NCI-H1105 treated with DMSO at 0.1 percent for 48 hours (cell line): ENCODE measurements around the gene MRPS23.

Experiments
- DNase-seq: peaks from one replicate; lab custom pipeline; 2025; lab: John Stamatoyannopoulos, UW

The MRPS23 gene

DNA sequence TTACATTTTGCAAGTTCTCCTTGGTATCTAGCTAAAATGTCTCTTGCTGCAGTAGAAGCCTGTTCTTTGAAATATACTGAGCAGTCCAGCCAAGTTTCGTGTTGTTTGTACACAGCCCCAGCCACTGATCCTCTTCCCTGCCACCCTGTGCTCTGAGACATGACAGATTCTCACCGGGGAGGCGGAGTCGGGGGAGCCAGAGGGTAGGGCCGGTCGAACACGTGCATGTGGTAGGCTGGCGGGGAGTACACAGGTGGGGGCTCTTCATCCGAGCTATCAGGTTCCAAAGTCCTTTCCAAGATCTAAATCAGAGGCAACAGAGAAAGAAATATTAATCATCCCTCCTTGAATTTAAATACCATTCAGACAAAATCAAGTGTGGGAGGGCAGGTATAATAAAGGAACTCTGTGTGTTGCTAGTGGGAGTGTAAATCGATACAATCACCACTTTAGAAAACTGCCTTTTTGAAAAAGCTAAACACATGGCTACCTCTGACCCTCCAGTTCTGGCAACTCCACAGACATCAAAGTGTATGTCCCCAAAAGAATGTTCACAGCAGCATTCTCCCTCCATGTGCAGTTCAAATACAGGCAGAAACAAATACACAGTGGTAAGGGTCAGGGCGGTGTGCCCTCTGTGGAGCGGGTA, 29.7 kb upstream of the MRPS23 start:
- DNase-seq = no peak

DNA sequence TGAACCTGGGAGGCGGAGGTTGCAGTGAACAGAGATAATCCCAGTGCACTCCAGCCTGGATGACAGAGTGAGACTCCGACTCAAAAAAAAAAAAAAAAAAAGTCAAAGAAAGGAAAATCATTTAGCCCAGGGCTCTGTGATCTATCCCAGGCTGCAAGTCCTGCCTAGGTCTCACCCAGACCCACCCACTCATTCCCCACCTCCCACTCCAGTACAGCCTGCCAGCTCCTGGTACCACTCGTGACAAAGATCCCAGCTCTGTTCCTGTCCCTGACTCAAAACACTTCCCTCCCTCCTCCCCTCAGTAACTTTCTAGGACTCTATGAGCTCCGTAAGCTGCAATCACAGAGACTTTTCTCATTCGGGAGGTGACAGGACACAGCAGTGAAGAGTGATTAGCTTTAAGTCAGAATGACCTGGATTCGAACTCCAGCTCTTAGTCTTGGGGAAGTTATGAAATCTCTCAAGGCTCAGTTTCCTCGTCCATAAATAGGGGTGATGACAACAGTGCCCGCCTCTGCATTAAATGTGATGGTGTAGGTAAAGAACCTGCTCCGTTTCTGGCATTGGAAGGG, 28.0 kb upstream of the MRPS23 start:
- no peak for DNase-seq

DNA sequence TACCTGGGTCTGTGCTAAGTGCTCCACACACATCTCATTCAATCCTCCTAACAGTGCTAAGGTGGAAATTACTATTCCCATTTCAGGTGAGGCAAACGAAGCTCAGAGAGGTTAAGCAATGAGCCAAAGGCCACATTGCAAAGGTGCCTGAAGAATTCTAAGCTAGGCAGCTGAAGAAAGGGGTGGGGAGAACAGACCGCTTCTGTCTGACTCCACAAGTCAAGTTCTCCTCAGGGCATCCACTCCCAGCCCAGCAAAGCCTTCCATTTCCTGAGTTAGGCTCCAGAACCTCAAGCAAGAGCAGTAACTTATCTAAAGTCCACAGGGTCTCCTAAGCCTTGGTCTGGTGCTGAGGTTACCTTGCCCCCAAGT, 27.0 kb upstream of the MRPS23 start:
- no peak for DNase-seq

DNA sequence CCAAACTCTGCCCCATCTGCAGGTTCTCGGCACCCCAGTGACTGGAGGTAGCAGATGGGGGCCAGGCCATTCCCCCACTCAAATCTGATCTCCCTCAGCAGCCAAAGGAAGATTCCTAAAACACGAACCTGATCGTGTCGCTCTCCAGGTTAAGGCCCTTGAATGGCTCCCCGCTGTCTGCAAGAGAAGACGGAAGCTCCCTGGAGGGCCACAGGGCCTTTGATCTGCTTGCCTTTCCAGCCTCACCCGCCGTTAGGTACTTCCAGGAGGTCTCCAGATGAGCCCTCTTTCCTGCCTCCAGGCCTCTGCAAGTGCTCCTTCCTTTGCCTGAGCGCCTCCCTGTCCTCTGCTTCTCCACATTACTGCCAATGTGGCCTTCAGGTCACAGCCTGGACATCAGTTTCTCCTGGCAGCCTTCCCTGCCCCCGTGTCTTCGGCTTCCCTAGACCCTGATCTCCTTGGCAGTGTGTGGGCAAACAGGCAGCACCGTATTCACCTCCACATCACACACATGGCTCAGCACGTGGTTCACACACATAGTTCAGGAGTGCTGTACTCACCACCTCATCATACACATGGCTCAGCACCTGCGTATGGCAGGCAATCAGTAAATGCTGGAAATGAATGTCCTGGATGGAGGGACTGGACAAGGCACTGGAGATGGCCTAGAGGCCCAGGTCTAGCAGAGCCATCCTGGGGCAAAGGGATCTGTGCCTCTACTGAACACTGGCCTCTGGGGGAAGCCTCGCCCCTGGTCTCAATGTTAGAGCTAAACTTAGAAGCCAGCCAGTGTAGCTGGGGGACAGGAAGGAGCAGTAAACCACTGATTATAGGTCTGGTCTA, 26.4 kb upstream of the MRPS23 start:
- DNase-seq = no peak

DNA sequence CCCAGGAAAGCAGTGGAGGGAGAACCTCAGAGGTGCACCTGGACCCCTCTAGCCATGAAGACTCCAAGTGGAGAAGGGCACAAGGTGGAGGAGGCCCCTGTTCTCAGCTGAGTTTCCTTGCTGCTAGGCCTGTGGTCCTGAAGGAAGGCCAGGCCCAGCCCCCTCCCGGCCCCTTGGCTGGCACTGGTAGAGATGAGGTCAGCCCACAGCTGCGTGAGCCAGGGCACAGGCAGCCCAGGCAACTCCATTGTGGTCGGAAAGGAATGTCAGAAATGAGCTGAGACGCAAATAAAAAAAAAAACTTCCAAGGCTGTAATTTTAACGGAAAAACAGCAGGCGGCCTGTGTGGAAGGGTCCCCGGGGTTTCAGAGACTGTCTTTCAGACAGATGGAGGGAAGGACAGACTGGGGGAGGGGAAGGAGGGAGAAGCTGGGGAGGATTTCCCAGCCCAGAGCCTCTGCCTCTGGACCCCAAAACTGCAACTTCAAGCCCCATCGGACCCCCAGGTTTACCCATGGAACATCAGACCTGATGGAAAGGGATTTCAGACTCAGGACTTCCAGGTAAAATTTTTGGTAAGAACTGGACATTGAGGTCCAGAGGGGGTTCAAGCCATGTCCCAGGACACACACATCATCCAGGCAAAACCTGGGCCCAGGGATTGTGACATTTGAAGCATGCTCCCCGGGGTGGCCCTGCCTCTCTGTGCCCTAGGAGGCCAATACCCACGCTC, 25.6 kb upstream of the MRPS23 start:
- DNase-seq = peak; percentile 40

DNA sequence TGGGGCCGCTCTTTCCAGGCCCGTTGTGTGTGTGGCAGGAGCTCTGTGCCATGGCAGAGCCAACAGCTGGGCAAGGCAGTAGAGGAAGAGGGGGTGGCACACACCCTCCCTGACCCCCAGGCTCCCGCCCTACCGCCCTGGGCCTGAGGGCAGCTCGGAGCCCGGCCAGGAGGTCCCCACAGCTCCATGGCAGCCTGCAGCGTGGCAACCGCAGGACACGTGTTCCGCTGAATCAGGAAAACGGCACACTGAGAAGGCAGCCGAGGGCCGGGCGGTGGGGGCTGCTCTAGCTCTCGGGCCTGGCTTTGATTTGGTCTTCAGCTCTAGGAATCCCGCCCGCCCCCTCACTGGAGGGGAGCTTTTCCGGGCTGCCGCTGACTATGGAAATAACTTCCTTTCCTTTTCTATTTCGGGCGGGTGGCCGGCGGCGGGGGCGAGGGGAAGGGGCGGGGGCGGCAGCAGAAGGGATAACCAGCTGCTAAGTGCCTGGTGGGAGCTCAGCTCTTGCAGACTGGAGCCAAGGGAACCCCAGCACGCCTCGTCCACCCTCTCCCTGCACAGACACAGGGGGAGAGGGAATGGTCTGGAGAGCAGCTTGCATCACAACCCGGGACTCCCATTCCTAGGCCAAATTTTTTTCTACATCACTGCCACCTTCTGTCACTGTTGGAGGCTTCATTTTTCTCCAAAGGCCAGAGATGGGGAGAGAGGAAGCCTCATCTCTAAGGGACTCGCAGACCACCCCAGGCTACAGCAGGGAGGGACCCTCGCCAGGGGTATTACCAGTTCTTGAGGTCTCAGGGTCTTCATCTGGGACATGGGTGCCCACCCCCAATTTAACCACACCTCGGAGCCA, 24.8 kb upstream of the MRPS23 start:
- DNase-seq = no peak

DNA sequence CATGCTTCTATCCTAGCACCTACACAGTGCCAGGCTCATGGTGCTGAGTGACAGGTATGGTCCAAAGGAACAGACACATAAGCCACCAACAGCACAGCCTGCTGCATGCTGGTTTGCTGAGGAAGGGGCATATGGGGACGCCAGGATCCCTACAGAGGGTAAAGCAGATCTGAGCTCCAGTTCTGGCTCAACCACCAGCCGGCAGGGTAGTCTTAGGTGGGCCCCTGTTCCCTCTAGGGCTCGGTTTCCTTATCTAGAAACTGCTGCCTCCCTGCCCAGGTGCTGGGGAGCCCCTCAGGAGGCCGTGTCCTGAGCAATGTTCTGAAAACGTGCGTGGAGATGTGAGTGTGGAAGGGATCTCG, 24.2 kb upstream of the MRPS23 start:
- DNase-seq = no peak

DNA sequence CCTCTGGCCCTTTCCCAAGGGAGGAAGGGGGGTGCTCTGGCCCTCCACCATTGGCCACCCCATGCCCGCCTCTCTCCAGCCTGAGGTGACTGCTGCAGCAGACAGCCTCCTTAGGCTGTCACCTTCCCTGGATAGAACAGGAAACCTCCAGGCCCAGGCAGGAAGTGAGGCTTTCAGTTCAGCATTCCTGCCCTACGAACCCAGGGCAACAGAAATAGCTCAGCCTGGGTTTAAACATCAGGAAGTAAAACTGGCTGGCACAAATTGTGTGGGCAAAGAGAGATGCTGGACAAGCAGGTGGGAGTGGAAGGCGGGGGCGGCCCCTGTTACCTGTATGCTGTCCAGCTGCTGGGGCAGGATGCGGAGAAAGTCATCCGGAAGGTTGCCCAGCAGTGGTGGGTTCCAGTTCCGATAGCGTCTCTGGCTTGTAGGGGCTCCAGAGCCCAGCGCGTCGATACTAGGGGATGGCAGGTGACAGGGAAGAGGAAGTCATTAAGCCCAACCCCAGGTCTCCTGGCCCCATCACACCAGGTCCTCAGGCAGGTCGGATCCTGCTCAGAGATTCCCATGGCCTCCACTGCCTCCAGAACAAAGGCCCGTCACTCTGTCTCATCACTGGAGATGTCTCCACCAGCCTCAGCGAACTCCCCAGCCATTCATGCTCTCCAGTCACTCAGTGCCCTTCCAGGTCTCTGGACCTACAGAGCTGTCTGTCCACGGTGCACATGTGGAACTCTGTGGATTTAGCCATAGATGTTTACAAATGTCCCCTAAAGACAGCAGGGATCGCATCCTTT, 23.6 kb upstream of the MRPS23 start:
- DNase-seq = no peak

DNA sequence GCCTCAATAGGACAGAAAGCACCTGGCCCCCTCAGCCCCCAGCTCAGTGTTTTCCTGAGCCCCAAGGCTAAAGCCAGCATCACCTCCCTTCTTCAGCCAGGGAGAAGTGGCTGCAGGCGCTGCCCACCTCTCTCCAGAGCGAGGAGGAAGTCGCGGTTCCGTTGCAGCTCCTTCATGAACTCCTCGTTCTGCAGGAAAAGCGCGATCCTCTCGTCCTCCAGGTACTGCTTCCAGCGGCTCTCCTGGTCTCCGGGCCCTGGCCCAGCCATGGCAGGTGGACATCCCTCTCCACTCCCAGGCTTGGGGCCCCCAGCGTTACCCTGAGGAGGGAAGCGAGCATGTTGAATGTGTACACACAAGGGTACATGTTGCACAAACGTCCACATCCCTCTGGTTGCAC, 22.7 kb upstream of the MRPS23 start:
- DNase-seq = no peak

DNA sequence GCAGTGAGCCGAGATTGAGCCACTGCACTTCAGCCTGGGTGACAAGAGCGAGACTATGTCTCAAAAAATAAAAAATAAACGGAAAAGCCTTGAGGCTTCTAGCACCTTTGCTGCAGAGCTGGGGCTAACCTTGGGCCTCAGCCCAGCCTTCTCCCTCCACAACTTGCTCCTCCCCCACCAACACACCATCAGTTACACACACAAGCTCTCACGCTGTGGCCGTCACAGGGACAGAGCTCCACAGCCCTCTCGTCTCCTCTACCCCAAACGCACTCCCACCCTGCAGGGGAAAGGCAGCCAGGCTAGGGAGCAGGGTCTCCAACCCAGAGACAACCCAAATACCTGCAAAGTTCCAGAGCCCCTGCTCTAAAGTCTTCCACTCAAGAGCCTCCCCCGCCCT, 22.0 kb upstream of the MRPS23 start:
- DNase-seq = no peak

DNA sequence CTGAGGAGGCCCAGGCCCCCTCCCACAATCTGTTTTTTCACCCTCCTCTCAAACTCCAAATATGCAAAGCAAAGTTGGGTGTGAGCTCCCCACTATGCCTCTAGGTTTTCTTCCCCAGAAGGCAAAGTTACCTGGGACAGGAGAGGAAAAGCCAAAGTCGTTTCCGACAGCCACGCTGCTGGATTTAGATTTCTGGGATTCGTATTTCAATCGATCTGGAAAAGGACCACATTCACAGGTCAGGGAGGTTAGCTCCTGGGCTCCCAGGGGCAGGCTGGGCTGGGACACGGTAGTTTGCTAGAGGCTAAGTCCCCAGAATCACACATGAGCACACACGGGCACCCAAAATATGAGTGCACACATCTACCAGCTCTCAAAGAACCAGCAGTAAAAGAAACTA, 21.3 kb upstream of the MRPS23 start:
- DNase-seq = no peak

DNA sequence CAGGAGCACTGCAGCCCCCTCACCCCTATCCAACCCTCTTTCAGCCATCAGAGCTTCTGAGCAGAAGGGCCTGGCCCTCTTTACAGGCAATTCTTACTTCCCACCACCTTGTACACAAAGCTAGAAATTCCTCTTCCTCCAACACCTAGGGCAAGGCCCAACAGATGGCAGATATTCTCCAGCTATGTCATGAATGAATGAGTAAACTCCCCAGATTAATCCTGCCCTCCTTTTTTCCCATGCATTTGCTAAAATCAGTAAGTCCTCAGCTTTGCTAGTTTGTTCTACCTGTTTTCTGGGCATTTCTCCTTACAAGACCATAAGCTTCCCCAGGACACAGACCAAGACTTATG, 20.4 kb upstream of the MRPS23 start:
- DNase-seq = no peak

DNA sequence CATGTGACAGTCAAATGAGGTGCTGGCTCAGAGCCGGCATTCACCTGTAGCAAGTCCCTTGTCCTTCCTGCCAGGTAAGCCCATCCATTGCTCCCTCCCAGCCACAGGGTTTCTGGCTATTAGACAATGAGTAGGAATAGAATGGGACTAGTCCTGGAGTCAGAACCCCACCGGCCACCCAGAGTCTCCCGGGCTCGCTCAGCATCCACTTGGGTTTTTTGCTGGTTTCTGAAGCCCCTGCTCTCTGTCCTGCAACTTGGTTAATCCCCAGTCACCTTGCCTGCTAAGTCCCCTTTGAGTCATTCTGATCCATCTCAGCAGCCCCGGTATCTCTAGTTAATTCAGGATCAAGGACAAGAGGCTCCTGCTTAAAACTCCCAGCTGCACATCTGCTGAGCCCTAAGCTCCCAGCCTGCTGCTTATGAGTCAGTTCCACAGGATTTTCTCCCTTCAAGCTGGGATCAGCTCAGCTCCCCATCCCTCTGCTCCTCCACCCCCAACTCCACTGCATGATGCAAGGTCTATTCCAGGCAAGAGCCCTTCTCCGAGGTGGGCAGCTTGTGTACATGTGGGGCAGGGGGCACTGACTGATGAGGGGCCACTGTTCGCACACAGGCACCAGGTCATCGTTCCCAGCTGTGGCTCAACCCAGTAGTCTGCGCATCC, 19.9 kb upstream of the MRPS23 start:
- DNase-seq = no peak

DNA sequence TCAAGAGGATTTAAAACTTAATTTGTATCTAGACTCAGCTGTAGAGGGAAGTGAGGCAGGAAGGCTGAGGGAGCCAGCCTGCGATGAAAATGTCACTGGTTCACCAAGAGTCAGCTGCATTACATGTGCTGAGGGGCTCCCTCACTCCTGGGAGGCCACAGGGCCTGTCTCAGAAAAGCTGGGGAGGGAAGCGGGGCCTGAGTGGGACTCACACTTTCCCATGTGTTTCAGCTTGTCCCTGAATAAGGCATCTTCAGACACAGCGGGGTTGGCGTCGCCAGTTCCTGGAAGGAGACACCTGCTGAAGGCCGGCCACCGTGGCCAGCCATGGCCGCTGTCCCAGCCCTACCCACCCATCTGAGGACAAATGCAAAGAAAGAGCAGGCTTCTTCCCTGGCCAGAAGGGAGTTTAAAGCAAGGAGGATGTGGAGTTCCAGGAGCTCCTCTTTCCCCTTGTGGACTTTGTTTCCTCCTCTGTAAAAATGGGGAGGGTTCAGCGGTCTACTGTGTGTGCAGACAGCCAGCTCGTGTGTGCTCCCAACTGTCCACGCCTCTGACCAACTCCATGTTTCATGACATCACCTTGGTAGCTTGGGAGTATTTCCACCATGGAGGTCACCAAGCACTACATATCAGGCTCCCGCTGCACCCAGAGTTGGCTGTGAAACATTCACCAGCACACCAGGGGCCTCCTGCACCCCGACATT, 19.2 kb upstream of the MRPS23 start:
- no peak for DNase-seq

DNA sequence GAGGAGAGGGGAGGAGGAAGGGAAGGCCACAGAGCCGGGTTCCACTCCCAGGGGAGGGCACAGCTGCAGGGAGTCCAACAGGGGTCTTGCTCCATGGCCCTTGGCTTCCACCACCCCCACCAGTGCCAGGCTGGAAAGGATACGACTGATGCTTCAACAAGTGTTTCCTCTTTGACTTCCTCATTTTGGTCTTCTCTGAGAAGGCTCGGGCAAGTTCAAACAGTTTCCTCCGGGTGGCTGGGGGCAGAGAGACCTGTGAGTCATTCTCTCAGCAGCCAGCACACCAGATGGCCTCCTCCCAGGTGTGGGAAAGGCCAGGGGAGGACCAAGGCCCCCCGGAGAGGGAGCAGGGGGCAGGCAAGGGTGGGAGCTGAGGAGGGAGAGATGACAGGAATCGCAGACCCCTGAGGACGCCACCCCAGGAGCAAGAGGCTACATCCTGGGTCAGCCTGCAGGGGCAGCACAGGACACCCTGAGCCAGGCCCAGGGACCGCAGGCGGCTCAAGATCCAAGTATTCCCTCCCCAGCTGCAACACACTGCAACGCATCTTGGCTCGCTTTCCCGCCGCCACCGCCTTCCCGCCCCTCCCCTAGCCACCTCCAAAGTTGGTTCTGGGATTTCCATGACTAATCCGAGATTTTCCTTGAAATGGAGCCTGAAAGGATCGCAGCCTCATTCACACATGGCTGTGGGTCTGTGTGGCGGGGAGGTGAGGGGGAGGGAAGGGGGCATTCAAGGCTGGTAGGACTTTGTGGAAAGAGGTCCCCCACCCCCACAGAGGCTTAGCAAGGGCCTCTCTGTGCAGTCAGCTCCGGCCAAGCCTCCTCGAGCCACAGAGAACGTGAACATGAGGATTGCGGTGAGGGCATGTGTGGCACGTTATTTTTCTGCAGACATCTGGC, 18.4 kb upstream of the MRPS23 start:
- DNase-seq = no peak

DNA sequence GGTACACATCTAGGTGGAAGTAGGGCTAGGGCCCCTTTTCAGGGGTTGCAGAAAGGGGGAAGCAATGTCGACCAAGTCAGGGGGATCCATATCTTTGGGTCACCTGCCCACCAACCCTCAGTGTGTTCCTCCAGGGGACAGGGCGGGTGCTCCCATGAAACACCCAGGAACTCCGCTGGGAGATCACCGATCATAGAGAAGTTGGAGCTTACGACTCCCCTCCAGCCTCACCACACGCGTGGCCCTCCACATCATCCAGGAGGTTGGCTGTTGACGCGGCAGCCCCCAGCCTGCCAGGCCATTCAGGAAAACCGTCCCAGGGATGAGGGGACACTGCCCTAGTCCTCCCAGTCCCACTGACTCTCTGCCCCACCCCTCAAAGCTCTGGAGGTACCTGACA, 17.3 kb upstream of the MRPS23 start:
- DNase-seq = no peak

DNA sequence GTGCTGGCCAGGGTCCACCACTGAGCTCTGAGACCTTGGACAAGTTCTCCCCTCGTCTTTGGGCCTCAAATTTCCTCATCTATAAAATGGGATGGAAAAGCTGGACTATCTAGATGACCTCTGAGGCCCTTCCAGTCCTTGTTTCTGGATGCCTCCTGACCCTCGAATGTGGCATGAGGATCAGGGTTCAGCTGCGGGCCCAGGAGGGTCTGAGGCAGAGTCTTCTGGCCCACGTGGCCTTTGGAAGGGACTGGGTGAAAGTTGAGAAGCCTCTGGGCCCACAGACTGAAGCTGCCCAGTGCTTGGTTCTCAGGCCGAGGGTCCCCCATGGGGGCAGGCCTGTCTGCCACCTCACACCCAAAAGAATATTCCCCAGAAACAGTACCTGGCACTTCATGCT, 16.9 kb upstream of the MRPS23 start:
- no peak for DNase-seq

DNA sequence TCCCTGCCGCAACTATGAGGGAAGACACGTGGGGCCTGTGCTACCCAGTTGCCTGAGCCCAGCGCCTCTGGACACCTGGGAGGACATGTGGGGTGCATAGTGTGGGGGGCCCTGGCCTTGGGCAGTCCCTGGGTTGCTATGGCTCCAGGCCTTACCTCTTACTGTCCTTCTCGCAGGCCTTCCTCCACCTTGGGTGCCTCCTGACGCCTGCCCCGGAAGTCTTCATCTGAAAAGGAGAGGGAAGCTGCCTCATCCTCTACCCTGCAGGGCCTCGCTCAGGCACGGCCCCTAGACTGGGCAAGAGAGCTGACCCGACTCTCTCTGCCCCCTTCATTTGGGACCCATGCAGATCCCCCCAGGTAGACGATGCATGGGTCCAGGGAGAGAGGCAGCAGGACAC, 16.5 kb upstream of the MRPS23 start:
- no peak for DNase-seq

DNA sequence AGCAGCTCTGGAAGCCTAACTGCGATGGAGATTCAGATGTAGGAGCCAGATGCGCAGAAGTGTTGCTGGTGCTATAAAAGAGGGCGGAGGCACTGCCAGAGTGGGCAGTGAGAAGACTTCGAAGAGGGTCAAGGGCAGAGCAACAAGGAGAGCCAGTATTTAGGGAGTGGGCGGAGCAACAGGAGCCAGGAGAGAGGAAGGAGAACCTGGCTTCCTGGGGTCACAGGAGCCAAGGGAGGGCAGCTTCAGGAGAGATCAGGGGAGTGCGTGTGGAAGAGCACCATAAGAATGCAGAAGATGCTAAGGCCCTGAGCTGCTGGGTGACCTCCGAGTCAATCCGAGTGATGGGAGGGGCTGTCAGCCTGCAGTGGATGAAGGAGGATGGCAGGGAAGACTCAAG, 14.4 kb upstream of the MRPS23 start:
- no peak for DNase-seq
